Right lobe of liver (tissue), 6 donors: ENCODE measurements around the gene PEAR1. TPM values are rescaled to one million over a fixed set of nuclear protein-coding genes. Genes with fewer than 3 reads are reported as not detected.

Experiments used
- ATAC-seq, 4 donors: fragments of 200-7000 bp; cut with Tn5 transposase; one replicate each; pipeline ENCODE4 v1.9.1; 2020; ENCODE audit warnings: mild to moderate bottlenecking in 4 of 4, moderate library complexity in 4 of 4
- DNase-seq, 3 donors: peaks; one replicate each; pipeline ENCODE4 v3.0.0-alpha.2; 2020
- H3K27ac ChIP-seq, 3 donors: fragments of 200-600 bp; one replicate each; pipeline ENCODE4 v1.8.0; 2022
- H3K27me3 ChIP-seq, 2 donors: fragments of 200-600 bp; one replicate each; pipeline ENCODE4 v1.8.0; 2022
- H3K36me3 ChIP-seq, 4 donors: fragments of 200-600 bp; sonication (generic) in 1 of 4; one replicate each; pipeline versions ENCODE4 v1.5.1 to v1.8.0; 2017 to 2022; ENCODE audit warnings: control low read depth in 1 of 4
- H3K4me1 ChIP-seq, 4 donors: fragments of 200-600 bp; sonication (generic) in 1 of 4; one replicate each; pipeline versions ENCODE4 v1.5.1 to v1.8.0; 2017 to 2022; ENCODE audit warnings: control low read depth in 1 of 4
- H3K4me3 ChIP-seq, 3 donors: fragments of 200-600 bp; one replicate each; pipeline ENCODE4 v1.8.0; 2022
- H3K9me3 ChIP-seq, 4 donors: fragments of 200-600 bp; sonication (generic) in 1 of 4; one replicate each; pipeline versions ENCODE4 v1.5.1 to v1.8.0; 2017 to 2022; ENCODE audit warnings: control low read depth in 1 of 4
- POLR2A ChIP-seq: fragments of 450-650 bp; IDR thresholded peaks from one replicate; pipeline ENCODE4 v1.6.1; 2017; ENCODE audit warnings: antibody characterized with exemption, mild to moderate bottlenecking
- WGBS: methylation state at CpG from one replicate; pipeline ENCODE4 v1.1.6; 2018; ENCODE audit warnings: low coverage, low lambda C conversion rate; ENCODE audit not compliant: insufficient coverage; ENCODE audit errors: missing lambda C conversion rate; 5-methylcytosine and 5-hydroxymethylcytosine counted together
- intact Hi-C, 2 donors: fragments of 100-400 bp; cut with DNase I; formaldehyde crosslinking; loops; one replicate each; pipeline versions ENCODE4 v1.11.2 to v1.14.1; 2022
- total RNA-seq, 6 experiments: library from RNA; depleted of rRNA in 2 of 6; stranded (reverse); fragments of >200 nt in 2 of 6; fragmentation: NEBNext Ultra II Directional in 3 of 6; extraction: Animal tissue kit (Norgen Biotek cat#: 25700) in 3 of 6; gene quantifications; one replicate each; pipeline versions ENCODE4 v1.1.0 to v1.2.4, GENCODE V29; 2016 to 2023
- TF ChIP-seq, protein P1 (sequence below), 4 donors: fragments of 200-600 bp in 3 of 4; fragments of 450-650 bp in 1 of 4; IDR thresholded peaks; one replicate each; pipeline versions ENCODE4 v1.5.1 to v1.8.0; 2016 to 2022; ENCODE audit warnings: antibody characterized with exemption in 4 of 4, mild to moderate bottlenecking in 2 of 4
- donor health status: DM: no; HTN: yes; CAD: no.
- donor health status: DM: no; HTN: no; CAD: no.
- donor health status: DM: no; HTN: no; CAD: no.
- donor health status: DM: no; HTN: yes; CAD: no.
- donor health status: DM: no; HTN: yes; CAD: no.

PEAR1 gene
- total RNA-seq, 6 experiments from 2014 or later, result 2.2 to 9.8 (median 3.6) TPM

DNA sequence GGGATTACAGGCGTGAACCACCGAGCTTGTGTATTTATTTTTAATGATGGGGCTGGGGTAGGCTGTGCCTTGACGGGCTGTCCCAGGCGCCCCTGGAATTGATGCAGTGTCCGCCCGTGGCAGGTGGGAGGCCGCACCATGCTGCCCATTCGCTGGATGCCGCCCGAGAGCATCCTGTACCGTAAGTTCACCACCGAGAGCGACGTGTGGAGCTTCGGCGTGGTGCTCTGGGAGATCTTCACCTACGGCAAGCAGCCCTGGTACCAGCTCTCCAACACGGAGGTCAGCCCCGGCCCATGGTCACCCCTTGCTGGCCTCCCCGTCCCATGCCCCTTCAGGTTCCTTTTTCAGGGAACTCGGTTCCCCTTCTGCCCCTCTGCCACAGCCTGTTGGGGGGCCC is 13.6 kb upstream of the PEAR1 start:
- no peak for DNase-seq
- no peak overlapping the region for H3K4me3 ChIP-seq
- 80% methylated on average over 1 of the region's 21 CpGs for WGBS
- ATAC-seq, result no peak
- no peaks in the 10 kb centered on the region for H3K36me3 ChIP-seq
- no peak overlapping the region for H3K27ac ChIP-seq
- TF ChIP-seq POLR2A, result no peak
- TF ChIP-seq, protein P1, sequence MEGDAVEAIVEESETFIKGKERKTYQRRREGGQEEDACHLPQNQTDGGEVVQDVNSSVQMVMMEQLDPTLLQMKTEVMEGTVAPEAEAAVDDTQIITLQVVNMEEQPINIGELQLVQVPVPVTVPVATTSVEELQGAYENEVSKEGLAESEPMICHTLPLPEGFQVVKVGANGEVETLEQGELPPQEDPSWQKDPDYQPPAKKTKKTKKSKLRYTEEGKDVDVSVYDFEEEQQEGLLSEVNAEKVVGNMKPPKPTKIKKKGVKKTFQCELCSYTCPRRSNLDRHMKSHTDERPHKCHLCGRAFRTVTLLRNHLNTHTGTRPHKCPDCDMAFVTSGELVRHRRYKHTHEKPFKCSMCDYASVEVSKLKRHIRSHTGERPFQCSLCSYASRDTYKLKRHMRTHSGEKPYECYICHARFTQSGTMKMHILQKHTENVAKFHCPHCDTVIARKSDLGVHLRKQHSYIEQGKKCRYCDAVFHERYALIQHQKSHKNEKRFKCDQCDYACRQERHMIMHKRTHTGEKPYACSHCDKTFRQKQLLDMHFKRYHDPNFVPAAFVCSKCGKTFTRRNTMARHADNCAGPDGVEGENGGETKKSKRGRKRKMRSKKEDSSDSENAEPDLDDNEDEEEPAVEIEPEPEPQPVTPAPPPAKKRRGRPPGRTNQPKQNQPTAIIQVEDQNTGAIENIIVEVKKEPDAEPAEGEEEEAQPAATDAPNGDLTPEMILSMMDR (IDR thresholded peaks at IDR 0.05), result no peak
- H3K27me3 ChIP-seq, result no peaks in the 10 kb centered on the region
- H3K9me3 ChIP-seq, result no peaks in the 10 kb centered on the region
- intact Hi-C loops, result no loop called here
- no peaks in the 10 kb centered on the region for H3K4me1 ChIP-seq

DNA sequence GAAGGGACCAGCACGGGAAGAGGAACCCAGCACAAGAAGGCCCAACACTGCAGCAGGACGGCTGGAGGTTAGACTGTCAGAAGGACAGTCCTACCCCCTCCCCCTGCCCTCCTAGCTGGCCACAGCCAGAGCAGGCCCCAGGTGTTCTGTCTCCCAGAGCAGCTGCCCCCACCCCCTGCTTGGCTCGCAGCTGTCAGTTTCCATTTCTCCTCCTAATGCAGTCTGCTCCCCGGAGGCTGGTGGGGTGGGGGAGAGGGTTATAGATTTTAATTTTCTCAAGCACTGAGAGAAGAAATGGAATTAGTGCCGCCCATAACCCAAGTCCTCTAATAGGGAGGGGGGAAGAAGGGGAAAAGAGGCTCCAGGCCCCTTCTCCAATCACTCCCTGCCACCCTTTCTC is 13.0 kb upstream of the PEAR1 start:
- H3K4me3 ChIP-seq, result no peak overlapping the region
- no peaks in the 10 kb centered on the region for H3K9me3 ChIP-seq
- TF ChIP-seq, protein P1 (IDR thresholded peaks at IDR 0.05), result no peak
- TF ChIP-seq POLR2A, result no peak
- H3K4me1 ChIP-seq, result no peaks in the 10 kb centered on the region
- no peaks in the 10 kb centered on the region for H3K27me3 ChIP-seq
- H3K36me3 ChIP-seq, result no peaks in the 10 kb centered on the region
- H3K27ac ChIP-seq, result no peak overlapping the region
- 63% methylated on average over 3 of the region's 5 CpGs for WGBS
- intact Hi-C loops, result no loop called here
- ATAC-seq, result no peak
- DNase-seq, result no peak

DNA sequence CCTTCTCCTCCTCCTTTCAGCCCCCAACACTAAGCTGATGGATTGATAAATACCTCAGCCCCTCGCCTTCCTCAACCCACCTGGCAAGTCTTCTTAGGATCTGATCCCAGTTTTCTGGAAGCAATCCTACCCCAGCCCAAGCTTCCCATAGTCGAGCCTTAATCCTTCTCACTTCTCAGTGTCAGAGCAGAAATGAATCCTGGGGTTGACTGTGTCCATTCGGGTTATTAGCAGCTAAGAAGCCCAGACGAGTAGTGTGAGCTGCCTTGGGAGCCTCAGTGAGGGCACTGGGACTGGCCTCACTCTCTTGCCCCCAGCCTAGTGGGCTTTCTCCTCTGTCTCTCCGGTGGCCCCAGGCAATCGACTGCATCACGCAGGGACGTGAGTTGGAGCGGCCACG is 12.4 kb upstream of the PEAR1 start:
- intact Hi-C loops, result no loop called here
- no peak for DNase-seq
- no peak for ATAC-seq
- Histone ChIP-seq H3K36me3 (no peaks in the 10 kb centered on the region), H3K27me3 (no peaks in the 10 kb centered on the region), H3K27ac (no peak overlapping the region), H3K9me3 (no peaks in the 10 kb centered on the region), H3K4me3 (no peak overlapping the region), H3K4me1 (no peaks in the 10 kb centered on the region)
- TF ChIP-seq, protein P1 (IDR thresholded peaks at IDR 0.05), result no peak
- no peak for TF ChIP-seq POLR2A
- WGBS, result 44% methylated on average over 8 of the region's 10 CpGs

DNA sequence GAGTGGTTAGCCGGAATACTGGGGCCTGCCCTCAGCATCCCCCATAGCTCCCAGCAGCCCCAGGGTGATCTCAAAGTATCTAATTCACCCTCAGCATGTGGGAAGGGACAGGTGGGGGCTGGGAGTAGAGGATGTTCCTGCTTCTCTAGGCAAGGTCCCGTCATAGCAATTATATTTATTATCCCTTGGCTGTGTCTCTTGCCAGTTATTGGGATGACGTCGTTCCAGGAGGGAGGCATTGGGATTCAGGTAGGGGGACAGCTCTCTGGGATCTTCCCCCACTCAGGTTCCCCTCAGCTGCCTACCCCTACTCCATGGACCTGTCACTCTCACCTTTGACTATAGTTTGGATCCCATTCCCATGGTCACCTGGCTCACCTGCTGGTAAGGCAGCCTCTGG is 11.9 kb upstream of the PEAR1 start:
- no peaks in the 10 kb centered on the region for H3K4me1 ChIP-seq
- H3K27me3 ChIP-seq, result no peaks in the 10 kb centered on the region
- H3K4me3 ChIP-seq, result no peak overlapping the region
- ATAC-seq, result no peak
- H3K9me3 ChIP-seq, result no peaks in the 10 kb centered on the region
- no peak overlapping the region for H3K27ac ChIP-seq
- no peaks in the 10 kb centered on the region for H3K36me3 ChIP-seq
- DNase-seq, result no peak
- intact Hi-C loops, result no loop called here
- 82% methylated on average over 3 of the region's 4 CpGs for WGBS
- TF ChIP-seq, protein P1 (IDR thresholded peaks at IDR 0.05), result no peak
- no peak for TF ChIP-seq POLR2A

DNA sequence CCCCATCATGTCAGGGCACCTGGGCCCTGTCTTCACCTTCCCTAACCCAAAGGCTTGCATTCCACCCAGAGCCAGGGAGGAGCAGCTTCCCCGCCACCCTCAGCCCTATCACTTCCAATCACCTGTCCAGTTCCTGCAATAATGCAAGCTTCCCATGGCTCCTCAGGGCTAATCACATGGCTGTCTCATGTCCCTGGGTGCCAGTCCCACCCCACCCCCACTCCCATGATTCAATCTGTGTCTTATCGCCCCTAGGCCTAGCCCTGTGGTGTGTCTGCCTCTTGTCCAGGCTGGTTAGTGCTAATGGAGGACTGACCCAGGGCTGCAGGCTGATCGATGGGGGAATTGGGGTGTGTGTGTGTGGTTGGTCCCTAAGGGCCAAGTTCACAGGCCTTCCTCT is 11.0 kb upstream of the PEAR1 start:
- no peak for DNase-seq
- H3K4me3 ChIP-seq, result no peak overlapping the region
- WGBS, result 52% methylated on average over 2 of the region's 3 CpGs
- no peak for TF ChIP-seq POLR2A
- TF ChIP-seq, protein P1 (IDR thresholded peaks at IDR 0.05), result no peak
- intact Hi-C loops, result no loop called here
- H3K4me1 ChIP-seq, result no peaks in the 10 kb centered on the region
- H3K9me3 ChIP-seq, result no peaks in the 10 kb centered on the region
- no peak for ATAC-seq
- H3K27me3 ChIP-seq, result no peaks in the 10 kb centered on the region
- no peak overlapping the region for H3K27ac ChIP-seq
- H3K36me3 ChIP-seq, result no peaks in the 10 kb centered on the region
